A549 (cell line): ENCODE measurements around the gene BBX. TPM values are rescaled to one million over a fixed set of nuclear protein-coding genes. Genes with fewer than 3 reads are reported as not detected.

Experiments used
- ATAC-seq, 2 experiments: fragments of 200-7000 bp in 1 of 2; fragments of >200 bp in 1 of 2; cut with Nextera tagmentation in 1 of 2; cut with Tn5 transposase in 1 of 2; 3 replicates each; pipeline versions ENCODE4 v1.8.0 to v1.9.1; 2018 to 2020; ENCODE audit warnings: mild to moderate bottlenecking in 1 of 2, moderate library complexity in 1 of 2
- CTCF ChIA-PET: fragments of 300-600 bp; sonication (Branson Sonifier 250); formaldehyde crosslinking; extraction: SDS; loops from one replicate; lab custom pipeline; 2021; ENCODE audit warnings: antibody characterized with exemption, inconsistent platforms; lab: Yijun Ruan, JAX
- POLR2A ChIA-PET: fragments of 350-600 bp; formaldehyde crosslinking; extraction: SDS; loops from one replicate; lab custom pipeline; 2021; ENCODE audit warnings: antibody characterized with exemption, inconsistent platforms; lab: Yijun Ruan, JAX
- DNase-seq, 2 experiments: peaks; one replicate each; pipeline versions ENCODE4 v3.0.0 to v3.0.0-alpha.2; 2011 to 2016; ENCODE audit warnings: low read depth in 1 of 2, low spot score in 1 of 2
- FAIRE-seq: peaks from 2 replicates; lab custom pipeline; 2011; peaks lifted over from hg19 to GRCh38; lab: Jason Lieb, UNC
- H3K27ac ChIP-seq, 2 experiments: fragments of >200 bp; sonication (Bioruptor Twin); formaldehyde crosslinking; 3 replicates each; pipeline ENCODE4 v1.5.1; 2016 to 2017
- H3K4me1 ChIP-seq: fragments of >200 bp; sonication (Bioruptor Twin); formaldehyde crosslinking; 3 replicates; pipeline ENCODE4 v1.6.1; 2016
- H3K4me2 ChIP-seq: fragments of >200 bp; sonication (Bioruptor Twin); formaldehyde crosslinking; 3 replicates; pipeline ENCODE4 v1.6.1; 2016
- H3K4me3 ChIP-seq: fragments of >200 bp; sonication (Bioruptor Twin); formaldehyde crosslinking; 3 replicates; pipeline ENCODE4 v1.5.1; 2016
- H3K9me3 ChIP-seq: fragments of >200 bp; sonication (Bioruptor Twin); formaldehyde crosslinking; 3 replicates; pipeline ENCODE4 v1.6.1; 2016
- CBX2 ChIP-seq: fragments of 200-600 bp; sonication (generic); IDR thresholded peaks from 2 replicates; pipeline ENCODE4 v1.6.1; 2016; ENCODE audit warnings: low read depth, mild to moderate bottlenecking, borderline replicate concordance
- CEBPB ChIP-seq, 2 experiments: fragments of >200 bp in 1 of 2; sonication (Bioruptor Twin) in 1 of 2; formaldehyde crosslinking in 1 of 2; IDR thresholded peaks; 2 replicates each; pipeline ENCODE4 v1.6.1; 2012 to 2016
- CHD2 ChIP-seq: fragments of 150-350 bp; IDR thresholded peaks from 2 replicates; pipeline ENCODE4 v1.6.1; 2014; ENCODE audit warnings: low read length; ENCODE audit not compliant: partially characterized antibody
- EP300 ChIP-seq, 2 experiments: fragments of >200 bp; sonication (Bioruptor Twin); formaldehyde crosslinking; IDR thresholded peaks; 2 replicates in 1 of 2; 3 replicates in 1 of 2; pipeline ENCODE4 v1.6.1; 2016 to 2017
- ESRRA ChIP-seq: fragments of 150-350 bp; IDR thresholded peaks from 2 replicates; pipeline ENCODE4 v1.6.1; 2014; ENCODE audit warnings: mild to moderate bottlenecking, low read length, borderline replicate concordance
- FOSB ChIP-seq: fragments of 250-450 bp; sonication (Bioruptor Pico); IDR thresholded peaks from 2 replicates; pipeline ENCODE4 v1.5.0; 2020; ENCODE audit warnings: mild to moderate bottlenecking, moderate library complexity
- FOXS1 ChIP-seq: fragments of 250-450 bp; sonication (Bioruptor Pico); IDR thresholded peaks from 2 replicates; pipeline ENCODE4 v1.5.0; 2020; ENCODE audit warnings: mild to moderate bottlenecking, moderate library complexity
- HDAC2 ChIP-seq: fragments of 200-600 bp; sonication (generic); IDR thresholded peaks from 2 replicates; pipeline ENCODE4 v1.6.1; 2016
- JUNB ChIP-seq: fragments of >200 bp; sonication (Bioruptor Twin); formaldehyde crosslinking; IDR thresholded peaks from 2 replicates; pipeline ENCODE4 v1.6.1; 2016
- MAFK ChIP-seq: fragments of 450-650 bp; IDR thresholded peaks from 2 replicates; pipeline ENCODE4 v1.6.1; 2014; ENCODE audit not compliant: partially characterized antibody
- MYC ChIP-seq: IDR thresholded peaks from 2 replicates; pipeline ENCODE4 v1.6.1; 2012; ENCODE audit warnings: mild to moderate bottlenecking, inconsistent platforms, low read length, improper control_type of control experiment, borderline replicate concordance
- NPAS2 ChIP-seq: fragments of 250-450 bp; sonication (Bioruptor Pico); IDR thresholded peaks from 2 replicates; pipeline ENCODE4 v1.8.0; 2022; ENCODE audit warnings: mild to moderate bottlenecking, moderate library complexity, borderline replicate concordance
- RAD21 ChIP-seq, 2 experiments: fragments of >200 bp in 1 of 2; sonication (Bioruptor Twin) in 1 of 2; formaldehyde crosslinking in 1 of 2; IDR thresholded peaks in 1 of 2; conservative IDR thresholded peaks in 1 of 2; 2 replicates in 1 of 2; 3 replicates in 1 of 2; pipeline ENCODE4 v1.6.1; 2012 to 2018; ENCODE audit warnings: inconsistent platforms in 1 of 2
- RFX5 ChIP-seq: fragments of 450-650 bp; IDR thresholded peaks from 2 replicates; pipeline ENCODE4 v1.7.1; 2014; ENCODE audit warnings: antibody characterized with exemption, mild to moderate bottlenecking, moderate library complexity
- SREBF2 ChIP-seq: fragments of 450-650 bp; IDR thresholded peaks from 2 replicates; pipeline ENCODE4 v1.6.1; 2014; ENCODE audit warnings: mild to moderate bottlenecking, moderate library complexity
- TP53 ChIP-seq: fragments of 250-450 bp; sonication (Bioruptor Pico); IDR thresholded peaks from 2 replicates; pipeline ENCODE4 v1.5.0; 2021; ENCODE audit warnings: mild to moderate bottlenecking, moderate library complexity
- WGBS: methylation state at CpG from one replicate; pipeline ENCODE4 v1.1.6; 2017; ENCODE audit errors: missing lambda C conversion rate; 5-methylcytosine and 5-hydroxymethylcytosine counted together
- polyA plus RNA-seq, 4 experiments: library from polyadenylated mRNA; depleted of rRNA in 3 of 4; stranded (reverse); fragments of >200 nt; fragmentation: RNase III in 1 of 4; extraction: RNeasy Plus Mini Kit Qiagen cat#74134 plus additional on column Dnase treatment in 1 of 4; gene quantifications; 2 replicates in 3 of 4; 3 replicates in 1 of 4; pipeline ENCODE4 v1.2.3, GENCODE V29; 2011 to 2017
- TF ChIP-seq, protein P1 (sequence below): fragments of 150-350 bp; IDR thresholded peaks from 2 replicates; pipeline ENCODE4 v1.6.1; 2014; ENCODE audit warnings: low read depth, mild to moderate bottlenecking, low read length
- TF ChIP-seq, protein P2 (sequence below): fragments of >200 bp; sonication (Bioruptor Twin); formaldehyde crosslinking; IDR thresholded peaks from 3 replicates; pipeline ENCODE4 v1.5.1; 2016

Gene BBX
- polyA plus RNA-seq, 2 of the 4 experiments (the other 2 are of a cell fraction) = 16.7 to 62.8 TPM

DNA sequence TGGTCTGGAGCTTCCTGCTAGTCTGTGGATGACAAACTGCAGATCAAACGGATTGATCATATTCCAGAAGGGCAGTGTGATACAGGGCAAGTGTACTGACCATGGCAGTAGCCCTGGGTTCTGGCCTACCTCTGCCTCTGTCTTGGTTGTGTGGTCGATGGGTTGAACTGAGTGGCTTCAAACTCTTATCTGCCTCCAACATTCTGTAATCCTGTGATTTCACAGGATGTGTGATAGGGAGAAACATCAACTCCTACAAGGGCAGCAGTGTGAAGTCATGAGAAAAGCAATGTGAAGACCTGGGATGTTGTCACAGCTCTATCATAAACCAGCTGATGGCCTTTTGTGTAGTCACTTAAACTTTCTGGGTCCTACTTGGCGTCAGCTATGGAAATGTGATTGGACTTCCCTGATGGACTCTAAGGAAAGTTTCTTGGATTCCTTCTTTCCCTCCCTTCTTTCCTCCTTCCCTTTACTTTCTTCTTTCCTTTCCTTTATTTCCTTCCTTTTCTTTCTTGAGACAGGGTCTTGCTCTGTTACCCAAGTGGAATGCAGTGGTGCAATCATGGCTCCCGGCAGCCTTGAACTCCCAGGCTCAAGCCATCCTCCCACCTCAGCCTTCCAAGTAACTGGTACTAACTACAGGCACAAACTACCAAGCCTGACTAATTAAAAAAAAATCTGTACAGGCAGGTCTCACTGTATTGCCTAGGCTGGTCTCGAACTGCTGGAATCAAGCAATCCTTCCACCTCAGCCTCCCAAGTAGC is 114.8 kb downstream of the BBX start:
- Histone ChIP-seq H3K4me1 (no peaks in the 10 kb centered on the region), H3K27ac (no peak overlapping the region), H3K9me3 (no peaks in the 10 kb centered on the region), H3K4me2 (no peak overlapping the region), H3K4me3 (no peak overlapping the region)
- FAIRE-seq (no peak), DNase-seq (no peak), ATAC-seq (no peak)
- 82% methylated on average over 5 of the region's 5 CpGs for WGBS
- ChIA-PET CTCF (interaction anchor here (0.8 to 1.5 kb wide), 3 partner anchors 23 to 39 kb away, joined by 3 to 4 read pairs (median 3); no protein-coding TSS in a partner anchor), POLR2A (no interaction called here)
- no peak for TF ChIP-seq MAFK
- no peak for TF ChIP-seq CBX2
- no peak for TF ChIP-seq JUNB
- TF ChIP-seq RAD21 (conservative IDR thresholded peaks at IDR 0.05 in 1 of 2, IDR thresholded peaks at IDR 0.05 in 1 of 2) = no peak
- TF ChIP-seq TP53 (CRISPR knock-in tag) = no peak
- no peak for TF ChIP-seq MYC
- TF ChIP-seq, protein P1, sequence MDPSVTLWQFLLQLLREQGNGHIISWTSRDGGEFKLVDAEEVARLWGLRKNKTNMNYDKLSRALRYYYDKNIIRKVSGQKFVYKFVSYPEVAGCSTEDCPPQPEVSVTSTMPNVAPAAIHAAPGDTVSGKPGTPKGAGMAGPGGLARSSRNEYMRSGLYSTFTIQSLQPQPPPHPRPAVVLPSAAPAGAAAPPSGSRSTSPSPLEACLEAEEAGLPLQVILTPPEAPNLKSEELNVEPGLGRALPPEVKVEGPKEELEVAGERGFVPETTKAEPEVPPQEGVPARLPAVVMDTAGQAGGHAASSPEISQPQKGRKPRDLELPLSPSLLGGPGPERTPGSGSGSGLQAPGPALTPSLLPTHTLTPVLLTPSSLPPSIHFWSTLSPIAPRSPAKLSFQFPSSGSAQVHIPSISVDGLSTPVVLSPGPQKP = no peak
- TF ChIP-seq EP300 (IDR thresholded peaks at IDR 0.05) = no peak
- TF ChIP-seq ESRRA = no peak
- no peak for TF ChIP-seq FOXS1 (CRISPR knock-in tag)
- no peak for TF ChIP-seq FOSB
- TF ChIP-seq CHD2 = no peak
- TF ChIP-seq, protein P2, sequence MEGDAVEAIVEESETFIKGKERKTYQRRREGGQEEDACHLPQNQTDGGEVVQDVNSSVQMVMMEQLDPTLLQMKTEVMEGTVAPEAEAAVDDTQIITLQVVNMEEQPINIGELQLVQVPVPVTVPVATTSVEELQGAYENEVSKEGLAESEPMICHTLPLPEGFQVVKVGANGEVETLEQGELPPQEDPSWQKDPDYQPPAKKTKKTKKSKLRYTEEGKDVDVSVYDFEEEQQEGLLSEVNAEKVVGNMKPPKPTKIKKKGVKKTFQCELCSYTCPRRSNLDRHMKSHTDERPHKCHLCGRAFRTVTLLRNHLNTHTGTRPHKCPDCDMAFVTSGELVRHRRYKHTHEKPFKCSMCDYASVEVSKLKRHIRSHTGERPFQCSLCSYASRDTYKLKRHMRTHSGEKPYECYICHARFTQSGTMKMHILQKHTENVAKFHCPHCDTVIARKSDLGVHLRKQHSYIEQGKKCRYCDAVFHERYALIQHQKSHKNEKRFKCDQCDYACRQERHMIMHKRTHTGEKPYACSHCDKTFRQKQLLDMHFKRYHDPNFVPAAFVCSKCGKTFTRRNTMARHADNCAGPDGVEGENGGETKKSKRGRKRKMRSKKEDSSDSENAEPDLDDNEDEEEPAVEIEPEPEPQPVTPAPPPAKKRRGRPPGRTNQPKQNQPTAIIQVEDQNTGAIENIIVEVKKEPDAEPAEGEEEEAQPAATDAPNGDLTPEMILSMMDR = no peak
- no peak for TF ChIP-seq NPAS2
- TF ChIP-seq SREBF2 = no peak
- no peak for TF ChIP-seq RFX5

DNA sequence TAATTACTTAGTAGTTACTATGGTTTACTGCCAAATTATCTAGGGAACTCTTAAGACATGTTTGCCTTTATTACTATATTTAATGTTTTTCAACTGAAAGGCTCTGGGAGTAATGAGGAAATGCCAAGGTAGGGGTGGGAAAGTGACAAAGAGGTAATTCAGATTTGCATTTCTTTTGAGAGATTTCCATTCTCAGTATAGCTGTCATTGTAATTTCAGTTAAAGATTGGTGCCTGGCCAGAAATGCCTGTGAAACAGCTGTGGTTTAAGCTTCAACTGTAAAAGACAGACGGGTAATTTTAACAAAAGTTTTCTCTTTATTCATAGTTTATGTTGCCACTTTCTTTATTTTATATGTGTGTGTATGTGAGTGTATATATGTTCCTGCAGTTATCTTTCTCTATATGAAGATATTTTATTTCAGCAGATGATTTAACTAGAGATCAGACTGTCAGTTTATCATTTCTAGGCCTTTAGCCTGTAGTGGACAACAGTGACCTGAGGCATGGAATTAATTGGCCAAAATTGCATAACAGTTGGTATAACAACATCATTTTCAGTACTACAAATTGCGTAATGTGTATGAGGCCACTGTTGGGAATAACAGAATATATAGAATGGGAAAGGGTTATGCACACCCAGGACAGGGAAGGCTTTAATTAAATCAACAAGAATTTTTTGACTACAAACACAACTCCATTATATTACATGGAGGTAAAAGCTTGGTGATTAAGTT is 119.0 kb downstream of the BBX start:
- WGBS = 82% methylated on average over 2 of the region's 2 CpGs
- no peak for ATAC-seq
- peak in 1 of 2 experiments; percentile 25; a peak in 1 of 4 replicates for TF ChIP-seq CEBPB (IDR thresholded peaks at IDR 0.05)
- no peak for TF ChIP-seq HDAC2

More for the DNA sequence above, 119.0 kb downstream of the BBX start:
- POLR2A ChIA-PET = interaction anchor here (0.6 kb wide), 1 partner anchor 19 kb away, joined by 3 read pairs; no protein-coding TSS in a partner anchor
- Histone ChIP-seq H3K9me3 (no peaks in the 10 kb centered on the region), H3K4me1 (peaks cover 5% of the 10 kb centered on the region; the same call in 1 of the 3 replicates), H3K4me2 (no peak overlapping the region), H3K27ac (no peak overlapping the region), H3K4me3 (no peak overlapping the region)
- CTCF ChIA-PET = interaction anchor here (0.6 to 1.9 kb wide), 4 partner anchors 19 to 511 kb away, joined by 3 to 6 read pairs (median 4); no protein-coding TSS in a partner anchor
- FAIRE-seq (no peak), DNase-seq (no peak)
